ENCODE measurements around the gene CRISP2. TPM values are rescaled to one million over a fixed set of nuclear protein-coding genes. Genes with fewer than 3 reads are reported as not detected.

CRISP2 gene
- total and polyA plus RNA-seq, 9 of the 15 experiments (the other 6 are each of a cell fraction or from before 2014, with no cell fraction given) = not detected

GRCh38 chr6:49646942-49647341 is 66.4 kb downstream of the CRISP2 start (continued):
- TF ChIP-seq, protein P1, sequence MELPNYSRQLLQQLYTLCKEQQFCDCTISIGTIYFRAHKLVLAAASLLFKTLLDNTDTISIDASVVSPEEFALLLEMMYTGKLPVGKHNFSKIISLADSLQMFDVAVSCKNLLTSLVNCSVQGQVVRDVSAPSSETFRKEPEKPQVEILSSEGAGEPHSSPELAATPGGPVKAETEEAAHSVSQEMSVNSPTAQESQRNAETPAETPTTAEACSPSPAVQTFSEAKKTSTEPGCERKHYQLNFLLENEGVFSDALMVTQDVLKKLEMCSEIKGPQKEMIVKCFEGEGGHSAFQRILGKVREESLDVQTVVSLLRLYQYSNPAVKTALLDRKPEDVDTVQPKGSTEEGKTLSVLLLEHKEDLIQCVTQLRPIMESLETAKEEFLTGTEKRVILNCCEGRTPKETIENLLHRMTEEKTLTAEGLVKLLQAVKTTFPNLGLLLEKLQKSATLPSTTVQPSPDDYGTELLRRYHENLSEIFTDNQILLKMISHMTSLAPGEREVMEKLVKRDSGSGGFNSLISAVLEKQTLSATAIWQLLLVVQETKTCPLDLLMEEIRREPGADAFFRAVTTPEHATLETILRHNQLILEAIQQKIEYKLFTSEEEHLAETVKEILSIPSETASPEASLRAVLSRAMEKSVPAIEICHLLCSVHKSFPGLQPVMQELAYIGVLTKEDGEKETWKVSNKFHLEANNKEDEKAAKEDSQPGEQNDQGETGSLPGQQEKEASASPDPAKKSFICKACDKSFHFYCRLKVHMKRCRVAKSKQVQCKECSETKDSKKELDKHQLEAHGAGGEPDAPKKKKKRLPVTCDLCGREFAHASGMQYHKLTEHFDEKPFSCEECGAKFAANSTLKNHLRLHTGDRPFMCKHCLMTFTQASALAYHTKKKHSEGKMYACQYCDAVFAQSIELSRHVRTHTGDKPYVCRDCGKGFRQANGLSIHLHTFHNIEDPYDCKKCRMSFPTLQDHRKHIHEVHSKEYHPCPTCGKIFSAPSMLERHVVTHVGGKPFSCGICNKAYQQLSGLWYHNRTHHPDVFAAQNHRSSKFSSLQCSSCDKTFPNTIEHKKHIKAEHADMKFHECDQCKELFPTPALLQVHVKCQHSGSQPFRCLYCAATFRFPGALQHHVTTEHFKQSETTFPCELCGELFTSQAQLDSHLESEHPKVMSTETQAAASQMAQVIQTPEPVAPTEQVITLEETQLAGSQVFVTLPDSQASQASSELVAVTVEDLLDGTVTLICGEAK (IDR thresholded peaks at IDR 0.05) = no peak; the same call in 1 of the 2 replicates
- TF ChIP-seq, protein P1 (CRISPR knock-in tag; IDR thresholded peaks at IDR 0.05) = no peak
- no peak for TF ChIP-seq ZKSCAN1 (IDR thresholded peaks at IDR 0.05; ENCODE audit: low read depth, low read length)
- TF ChIP-seq, protein P2, sequence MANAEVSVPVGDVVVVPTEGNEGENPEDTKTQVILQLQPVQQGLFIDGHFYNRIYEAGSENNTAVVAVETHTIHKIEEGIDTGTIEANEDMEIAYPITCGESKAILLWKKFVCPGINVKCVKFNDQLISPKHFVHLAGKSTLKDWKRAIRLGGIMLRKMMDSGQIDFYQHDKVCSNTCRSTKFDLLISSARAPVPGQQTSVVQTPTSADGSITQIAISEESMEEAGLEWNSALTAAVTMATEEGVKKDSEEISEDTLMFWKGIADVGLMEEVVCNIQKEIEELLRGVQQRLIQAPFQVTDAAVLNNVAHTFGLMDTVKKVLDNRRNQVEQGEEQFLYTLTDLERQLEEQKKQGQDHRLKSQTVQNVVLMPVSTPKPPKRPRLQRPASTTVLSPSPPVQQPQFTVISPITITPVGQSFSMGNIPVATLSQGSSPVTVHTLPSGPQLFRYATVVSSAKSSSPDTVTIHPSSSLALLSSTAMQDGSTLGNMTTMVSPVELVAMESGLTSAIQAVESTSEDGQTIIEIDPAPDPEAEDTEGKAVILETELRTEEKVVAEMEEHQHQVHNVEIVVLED (CRISPR knock-in tag; IDR thresholded peaks at IDR 0.05) = no peak
- TF ChIP-seq POLR2H (tag; IDR thresholded peaks at IDR 0.05; ENCODE audit: low read depth) = peak; percentile 48
- TF ChIP-seq ELF1 (tag; IDR thresholded peaks at IDR 0.05) = no peak
- no peak for TF ChIP-seq PPARD (CRISPR knock-in tag; IDR thresholded peaks at IDR 0.05)
- TF ChIP-seq NR4A1 (CRISPR knock-in tag; IDR thresholded peaks at IDR 0.05) = no peak
- peak; percentile 28; the same call in 1 of the 2 replicates for TF ChIP-seq NR4A1 (tag; IDR thresholded peaks at IDR 0.05)
- TF ChIP-seq ZNF592 (IDR thresholded peaks at IDR 0.05) = peak; percentile 70; the same call in 1 of the 2 replicates
- no peak for TF ChIP-seq TCF7L2 (IDR thresholded peaks at IDR 0.05; ENCODE audit: low read depth, low read length)
- TF ChIP-seq, protein P3, sequence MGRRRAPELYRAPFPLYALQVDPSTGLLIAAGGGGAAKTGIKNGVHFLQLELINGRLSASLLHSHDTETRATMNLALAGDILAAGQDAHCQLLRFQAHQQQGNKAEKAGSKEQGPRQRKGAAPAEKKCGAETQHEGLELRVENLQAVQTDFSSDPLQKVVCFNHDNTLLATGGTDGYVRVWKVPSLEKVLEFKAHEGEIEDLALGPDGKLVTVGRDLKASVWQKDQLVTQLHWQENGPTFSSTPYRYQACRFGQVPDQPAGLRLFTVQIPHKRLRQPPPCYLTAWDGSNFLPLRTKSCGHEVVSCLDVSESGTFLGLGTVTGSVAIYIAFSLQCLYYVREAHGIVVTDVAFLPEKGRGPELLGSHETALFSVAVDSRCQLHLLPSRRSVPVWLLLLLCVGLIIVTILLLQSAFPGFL (CRISPR knock-in tag; IDR thresholded peaks at IDR 0.05) = no peak
- 0 out of 2 replicates have a peak, but pooled peaks have one; percentile 38 for TF ChIP-seq XRCC3 (IDR thresholded peaks at IDR 0.05)
